Ectodermal cell (in vitro differentiated cells): ENCODE measurements around the gene HSPA1A.

Experiments used
- H3K27ac ChIP-seq: 2 replicates; pipeline ENCODE4 v1.7.0; 2013; ENCODE audit warnings: mild to moderate bottlenecking, low read depth, low read length; ENCODE audit not compliant: insufficient read depth, poor library complexity, severe bottlenecking
- H3K27me3 ChIP-seq: 2 replicates; pipeline ENCODE4 v1.7.0; 2013; ENCODE audit warnings: mild to moderate bottlenecking, low read length; ENCODE audit not compliant: insufficient read depth, control insufficient read depth, poor library complexity, severe bottlenecking
- H3K36me3 ChIP-seq: one replicate; pipeline ENCODE4 v1.7.0; 2013; ENCODE audit warnings: low read length; ENCODE audit not compliant: control insufficient read depth, insufficient read depth
- H3K4me1 ChIP-seq: one replicate; pipeline ENCODE4 v1.7.0; 2013; ENCODE audit warnings: low read length; ENCODE audit not compliant: control insufficient read depth, insufficient read depth
- H3K4me3 ChIP-seq: 2 replicates; pipeline ENCODE4 v1.7.0; 2013; ENCODE audit warnings: low read depth, low read length, control low read depth; ENCODE audit not compliant: insufficient read depth
- H3K9me3 ChIP-seq: 2 replicates; pipeline ENCODE4 v1.7.0; 2013; ENCODE audit warnings: mild to moderate bottlenecking, low read length, moderate library complexity; ENCODE audit not compliant: control insufficient read depth
- WGBS, 2 experiments: methylation state at CpG; one replicate each; pipeline ENCODE4 v1.1.7; 2013; ENCODE audit warnings: missing lambda C conversion rate in 2 of 2; 5-methylcytosine and 5-hydroxymethylcytosine counted together

The HSPA1A gene

GRCh38 chr6:31775633-31776484 lies 39.5 kb upstream of the HSPA1A start:
- H3K27ac ChIP-seq, result peak overlapping the region; percentile 33
- 93 to 94% methylated on average over 32 of the region's 32 CpGs for WGBS, 2 experiments
- H3K36me3 ChIP-seq, result peaks cover 23% of the 10 kb centered on the region
- no peaks in the 10 kb centered on the region for H3K27me3 ChIP-seq
- no peak overlapping the region for H3K4me3 ChIP-seq
- peaks cover 6% of the 10 kb centered on the region for H3K4me1 ChIP-seq
- H3K9me3 ChIP-seq, result no peaks in the 10 kb centered on the region

GRCh38 chr6:31776485-31776988 lies 38.8 kb upstream of the HSPA1A start:
- Histone ChIP-seq H3K36me3 (peaks cover 23% of the 10 kb centered on the region), H3K4me1 (peaks cover 6% of the 10 kb centered on the region), H3K27ac (peak overlapping the region; percentile 23), H3K9me3 (no peaks in the 10 kb centered on the region), H3K27me3 (no peaks in the 10 kb centered on the region), H3K4me3 (no peak overlapping the region)
- 74 to 79% methylated on average over 14 of the region's 14 CpGs for WGBS, 2 experiments

- no peaks in the 10 kb centered on the region for H3K9me3 ChIP-seq
- WGBS, 2 experiments, result 64 to 68% methylated on average over 15 of the region's 15 CpGs
- H3K27ac ChIP-seq, result peak within 1 kb of the TSS; percentile 23
- H3K4me3 ChIP-seq, result no peak within 1 kb of the TSS
- peaks cover 23% of the 10 kb centered on the region for H3K36me3 ChIP-seq
- H3K4me1 ChIP-seq, result peaks cover 6% of the 10 kb centered on the region
- H3K27me3 ChIP-seq, result no peaks in the 10 kb centered on the region
Measured at GRCh38 chr6:31776989-31777666, 38.2 kb upstream of the HSPA1A start, which contains the start of gene VWA7. TSS of gene VWA7 (minus strand) at chr6:31777328. CDS start at chr6:31776779, 549 bp downstream.

GRCh38 chr6:31777667-31778050 lies 37.7 kb upstream of the HSPA1A start:
- Histone ChIP-seq H3K27ac (no peak overlapping the region), H3K27me3 (no peaks in the 10 kb centered on the region), H3K36me3 (peaks cover 26% of the 10 kb centered on the region), H3K4me3 (no peak overlapping the region), H3K9me3 (no peaks in the 10 kb centered on the region), H3K4me1 (peaks cover 6% of the 10 kb centered on the region)
- 89 to 94% methylated on average over 5 of the region's 5 CpGs for WGBS, 2 experiments

GRCh38 chr6:31778193-31778592 lies 37.1 kb upstream of the HSPA1A start:
- 93 to 97% methylated on average over 5 of the region's 5 CpGs for WGBS, 2 experiments
- Histone ChIP-seq H3K27me3 (no peaks in the 10 kb centered on the region), H3K27ac (no peak overlapping the region)

GRCh38 chr6:31778999-31779885 lies 36.1 kb upstream of the HSPA1A start:
- 96% methylated on average over 43 of the region's 43 CpGs for WGBS, 2 experiments
- Histone ChIP-seq H3K36me3 (peaks cover 28% of the 10 kb centered on the region), H3K27ac (no peak overlapping the region)

More at GRCh38 chr6:31778193-31778592, 37.1 kb upstream of the HSPA1A start:
- Histone ChIP-seq H3K9me3 (no peaks in the 10 kb centered on the region), H3K4me1 (peaks cover 6% of the 10 kb centered on the region), H3K36me3 (peaks cover 28% of the 10 kb centered on the region), H3K4me3 (no peak overlapping the region)

GRCh38 chr6:31779908-31780307 lies 35.4 kb upstream of the HSPA1A start:
- H3K36me3 ChIP-seq, result peaks cover 28% of the 10 kb centered on the region
- H3K27me3 ChIP-seq, result no peaks in the 10 kb centered on the region
- H3K4me1 ChIP-seq, result peaks cover 6% of the 10 kb centered on the region
- WGBS, 2 experiments, result 96 to 97% methylated on average over 10 of the region's 10 CpGs
- H3K4me3 ChIP-seq, result no peak overlapping the region
- no peaks in the 10 kb centered on the region for H3K9me3 ChIP-seq
- H3K27ac ChIP-seq, result no peak overlapping the region

More at GRCh38 chr6:31778999-31779885, 36.1 kb upstream of the HSPA1A start:
- H3K4me3 ChIP-seq, result no peak overlapping the region
- H3K9me3 ChIP-seq, result no peaks in the 10 kb centered on the region
- H3K4me1 ChIP-seq, result peaks cover 6% of the 10 kb centered on the region
- H3K27me3 ChIP-seq, result no peaks in the 10 kb centered on the region

GRCh38 chr6:31780507-31781243 lies 34.7 kb upstream of the HSPA1A start:
- Histone ChIP-seq H3K27ac (no peak overlapping the region), H3K4me3 (no peak overlapping the region), H3K36me3 (peaks cover 28% of the 10 kb centered on the region), H3K9me3 (no peaks in the 10 kb centered on the region), H3K4me1 (peaks cover 6% of the 10 kb centered on the region), H3K27me3 (no peaks in the 10 kb centered on the region)
- 95 to 96% methylated on average over 20 of the region's 20 CpGs for WGBS, 2 experiments
